ENCODE data around the gene ZNF148.
"Not testable (repeated sequence)": the region's sequence is repeated elsewhere in the genome, so short reads cannot be mapped to it uniquely, and the experiment has no call there.

ZNF148 gene

DNA sequence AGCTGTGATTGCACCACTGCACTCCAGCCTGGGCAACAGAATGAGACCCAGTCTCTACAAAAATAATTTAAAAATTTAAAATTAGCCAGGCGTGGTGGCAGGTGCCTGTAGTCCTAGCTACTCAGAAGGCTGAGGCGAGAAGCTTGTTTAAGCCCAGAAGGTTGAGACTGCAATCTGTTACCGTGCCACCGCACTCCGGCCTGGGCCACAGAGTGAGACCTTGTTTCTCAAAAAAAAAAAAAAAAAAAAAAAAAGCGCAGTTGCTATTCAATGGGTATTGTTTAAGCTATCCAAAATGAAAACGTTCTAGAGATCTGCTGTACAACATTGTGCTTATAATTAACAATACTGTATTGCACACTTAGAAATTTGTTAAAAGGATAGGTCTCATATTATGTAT lies 24.0 kb downstream of the ZNF148 start:
- TF ChIP-seq CTCF (conservative IDR thresholded peaks at IDR 0.05; ENCODE audit: control insufficient read depth, insufficient read depth, low read depth, low read length) = no peak
- no peak overlapping the region for H3K4me3 ChIP-seq (ENCODE audit: control insufficient read depth, low read depth, low read length)
- no peak for DNase-seq (ENCODE audit: low read depth)

GRCh38 chr3:125350597-125350996 lies 24.5 kb downstream of the ZNF148 start:
- no peak for DNase-seq (ENCODE audit: low read depth)
- no peak for TF ChIP-seq CTCF (conservative IDR thresholded peaks at IDR 0.05; ENCODE audit: control insufficient read depth, insufficient read depth, low read depth, low read length)
- H3K4me3 ChIP-seq (ENCODE audit: control insufficient read depth, low read depth, low read length) = no peak overlapping the region

GRCh38 chr3:125349556-125350165 lies 25.5 kb downstream of the ZNF148 start:
- TF ChIP-seq CTCF (conservative IDR thresholded peaks at IDR 0.05; ENCODE audit: control insufficient read depth, insufficient read depth, low read depth, low read length) = no peak
- H3K4me3 ChIP-seq (ENCODE audit: control insufficient read depth, low read depth, low read length) = no peak overlapping the region
- no peak for DNase-seq (ENCODE audit: low read depth)

DNA sequence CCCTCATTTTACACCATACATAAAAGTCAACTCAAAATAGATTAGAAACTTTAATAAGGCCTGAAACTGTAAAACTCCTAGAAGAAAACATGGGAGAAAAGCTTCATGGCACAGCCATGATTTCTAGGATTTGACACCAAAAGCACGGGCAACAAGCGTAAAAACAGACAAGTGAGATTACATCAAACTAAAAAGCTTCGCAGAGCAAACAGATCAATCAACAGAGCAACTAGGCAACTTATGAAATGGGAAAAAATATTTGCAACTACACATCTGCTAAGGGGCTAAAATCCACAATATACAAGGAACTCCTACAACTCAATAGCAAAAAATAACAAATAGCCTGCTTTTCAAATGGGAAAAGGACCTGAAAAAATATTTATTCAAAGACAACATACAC lies 26.1 kb downstream of the ZNF148 start:
- DNase-seq (ENCODE audit: low read depth) = no peak
- TF ChIP-seq CTCF (conservative IDR thresholded peaks at IDR 0.05; ENCODE audit: control insufficient read depth, insufficient read depth, low read depth, low read length) = no peak
- H3K4me3 ChIP-seq (ENCODE audit: control insufficient read depth, low read depth, low read length) = no peak overlapping the region

DNA sequence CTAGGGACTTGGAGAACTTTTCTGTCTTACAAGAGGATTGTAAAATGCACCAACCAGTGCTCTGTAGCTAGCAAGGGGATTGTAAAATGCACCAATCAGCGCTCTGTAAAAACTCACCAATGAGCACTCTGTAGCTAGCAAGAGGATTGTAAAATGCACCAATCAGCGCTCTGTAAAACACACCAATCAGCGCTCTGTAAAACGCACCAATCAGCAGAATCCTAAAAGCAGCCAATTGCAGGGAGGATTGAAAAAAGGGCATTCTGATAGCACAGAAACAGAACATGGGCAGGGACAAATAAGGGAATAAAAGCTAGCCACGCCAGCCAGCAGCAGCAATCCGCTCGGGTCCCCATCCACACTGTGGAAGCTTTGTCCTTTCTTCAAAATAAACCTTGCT lies 31.8 kb downstream of the ZNF148 start:
- not testable (repeated sequence) for DNase-seq (ENCODE audit: low read depth); H3K4me3 ChIP-seq (ENCODE audit: control insufficient read depth, low read depth, low read length)

GRCh38 chr3:125340121-125340520 lies 35.0 kb downstream of the ZNF148 start:
- TF ChIP-seq CTCF (conservative IDR thresholded peaks at IDR 0.05; ENCODE audit: control insufficient read depth, insufficient read depth, low read depth, low read length) = no peak
- no peak for DNase-seq (ENCODE audit: low read depth)
- H3K4me3 ChIP-seq (ENCODE audit: control insufficient read depth, low read depth, low read length) = no peak overlapping the region

GRCh38 chr3:125337506-125337905 lies 37.6 kb downstream of the ZNF148 start:
- TF ChIP-seq CTCF (conservative IDR thresholded peaks at IDR 0.05; ENCODE audit: control insufficient read depth, insufficient read depth, low read depth, low read length) = no peak
- H3K4me3 ChIP-seq (ENCODE audit: control insufficient read depth, low read depth, low read length) = no peak overlapping the region
- no peak for DNase-seq (ENCODE audit: low read depth)
